Chondrocyte (in vitro differentiated cells): ENCODE measurements around the gene COBL. TPM values are rescaled to one million over a fixed set of nuclear protein-coding genes. Genes with fewer than 3 reads are reported as not detected.

ENCODE experiments used
- DNase-seq: peaks from one replicate; pipeline ENCODE4 v3.0.0; 2021; ENCODE audit warnings: mixed read lengths, low spot score
- H3K27ac Mint-ChIP-seq: one replicate; pipeline ENCODE4 v1.8.0; 2021; ENCODE audit warnings: mild to moderate bottlenecking, moderate library complexity, mixed read lengths; ENCODE audit not compliant: unreplicated experiment
- H3K27me3 Mint-ChIP-seq: 2 replicates; pipeline ENCODE4 v1.8.0; 2021; ENCODE audit warnings: low read depth, mixed read lengths
- H3K36me3 Mint-ChIP-seq: 2 replicates; pipeline ENCODE4 v1.8.0; 2021; ENCODE audit warnings: low read depth, mixed read lengths
- H3K4me1 Mint-ChIP-seq: 2 replicates; pipeline ENCODE4 v1.8.0; 2021; ENCODE audit warnings: low read depth, mild to moderate bottlenecking, mixed read lengths
- H3K4me3 Mint-ChIP-seq: one replicate; pipeline ENCODE4 v1.8.0; 2021; ENCODE audit warnings: mild to moderate bottlenecking, moderate library complexity, mixed read lengths; ENCODE audit not compliant: unreplicated experiment
- H3K9me3 Mint-ChIP-seq: 2 replicates; pipeline ENCODE4 v1.8.0; 2021; ENCODE audit warnings: low read depth, mixed read lengths
- CTCF ChIP-seq: fragments of 200-600 bp; sonication (generic); IDR thresholded peaks from 2 replicates; pipeline ENCODE4 v1.5.0; 2021; ENCODE audit warnings: antibody characterized with exemption, mild to moderate bottlenecking, moderate library complexity
- total RNA-seq: library from RNA; stranded (reverse); gene quantifications from 3 replicates; pipeline ENCODE4 v1.2.1, GENCODE V29; 2021

Gene COBL
- total RNA-seq, 1 donor from 2014 or later, result 0.17 TPM

GRCh38 chr7:51308265-51308664, 8.3 kb downstream of the COBL start:
- H3K27me3 Mint-ChIP-seq, result peaks cover 40% of the 10 kb centered on the region
- H3K9me3 Mint-ChIP-seq, result no peaks in the 10 kb centered on the region
- no peak overlapping the region for H3K27ac Mint-ChIP-seq
- TF ChIP-seq CTCF, result no peak
- H3K36me3 Mint-ChIP-seq, result no peaks in the 10 kb centered on the region
- DNase-seq, result no peak
- no peaks in the 10 kb centered on the region for H3K4me1 Mint-ChIP-seq
- H3K4me3 Mint-ChIP-seq, result no peak overlapping the region

- Mint-ChIP-seq H3K4me3 (no peak overlapping the region), H3K27me3 (peaks cover 40% of the 10 kb centered on the region), H3K4me1 (peaks cover 3% of the 10 kb centered on the region), H3K9me3 (no peaks in the 10 kb centered on the region), H3K27ac (no peak overlapping the region), H3K36me3 (no peaks in the 10 kb centered on the region)
- DNase-seq, result no peak
- no peak for TF ChIP-seq CTCF
Observed at GRCh38 chr7:51307651-51308210, 8.9 kb downstream of the COBL start.

GRCh38 chr7:51306761-51307160, 9.8 kb downstream of the COBL start:
- peaks cover 4% of the 10 kb centered on the region for H3K4me1 Mint-ChIP-seq
- H3K27ac Mint-ChIP-seq, result no peak overlapping the region
- H3K9me3 Mint-ChIP-seq, result no peaks in the 10 kb centered on the region
- no peaks in the 10 kb centered on the region for H3K36me3 Mint-ChIP-seq
- TF ChIP-seq CTCF, result no peak
- peaks cover 37% of the 10 kb centered on the region for H3K27me3 Mint-ChIP-seq
- no peak overlapping the region for H3K4me3 Mint-ChIP-seq
- DNase-seq, result no peak

GRCh38 chr7:51304729-51305128, 11.9 kb downstream of the COBL start:
- no peaks in the 10 kb centered on the region for H3K36me3 Mint-ChIP-seq
- TF ChIP-seq CTCF, result no peak
- H3K4me3 Mint-ChIP-seq, result no peak overlapping the region
- DNase-seq, result no peak
- peaks cover 23% of the 10 kb centered on the region for H3K27me3 Mint-ChIP-seq
- H3K4me1 Mint-ChIP-seq, result peaks cover 4% of the 10 kb centered on the region
- H3K27ac Mint-ChIP-seq, result no peak overlapping the region
- H3K9me3 Mint-ChIP-seq, result no peaks in the 10 kb centered on the region

GRCh38 chr7:51303142-51303525, 13.5 kb downstream of the COBL start:
- H3K4me3 Mint-ChIP-seq, result no peak overlapping the region
- peaks cover 4% of the 10 kb centered on the region for H3K4me1 Mint-ChIP-seq
- no peak for TF ChIP-seq CTCF
- no peaks in the 10 kb centered on the region for H3K36me3 Mint-ChIP-seq
- no peak overlapping the region for H3K27ac Mint-ChIP-seq
- H3K27me3 Mint-ChIP-seq, result peaks cover 12% of the 10 kb centered on the region
- DNase-seq, result no peak
- no peaks in the 10 kb centered on the region for H3K9me3 Mint-ChIP-seq
